Globus pallidus (tissue), 1 donor: ENCODE results near the gene JMJD4.

Experiments used
- DNase-seq: peaks from one replicate; pipeline ENCODE4 v3.0.0-alpha.2; 2015; ENCODE audit warnings: low spot score

Gene JMJD4

DNA sequence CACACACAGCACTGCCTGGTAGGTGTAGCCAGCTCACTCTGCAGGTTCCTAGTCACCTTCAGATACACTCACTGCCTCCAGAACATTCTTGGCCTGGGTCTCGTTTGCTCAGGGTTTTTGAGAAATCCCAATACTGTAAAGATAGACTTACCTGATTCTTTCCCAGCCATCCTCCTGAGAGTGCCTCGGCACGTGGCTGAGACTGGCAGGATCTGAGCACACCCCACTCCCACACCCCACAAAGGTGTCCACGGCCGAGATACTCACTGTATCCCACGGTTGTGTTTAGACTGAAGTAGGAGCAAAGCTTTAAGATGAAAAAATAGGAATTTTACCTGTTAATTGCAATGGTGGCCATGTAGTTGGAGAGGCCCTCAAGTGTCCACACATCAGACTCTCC lies 33.5 kb upstream of the JMJD4 start:
- DNase-seq = no peak

DNA sequence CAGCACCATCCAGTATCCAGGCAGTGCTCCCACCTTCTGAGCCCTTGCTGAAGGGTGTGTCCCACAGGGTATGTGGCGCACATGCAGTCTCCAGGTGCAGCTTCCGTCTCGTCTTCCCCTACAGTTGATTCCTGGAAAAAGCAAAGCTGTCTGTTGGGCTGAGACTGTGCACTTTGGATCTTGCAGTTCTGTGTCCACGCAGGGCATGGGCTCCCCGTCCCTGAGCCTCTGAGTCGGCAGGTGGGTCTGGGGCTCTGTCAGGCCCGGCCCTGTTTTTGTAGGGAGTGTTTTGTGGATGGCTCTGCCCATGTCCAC lies 33.0 kb upstream of the JMJD4 start:
- no peak for DNase-seq

DNA sequence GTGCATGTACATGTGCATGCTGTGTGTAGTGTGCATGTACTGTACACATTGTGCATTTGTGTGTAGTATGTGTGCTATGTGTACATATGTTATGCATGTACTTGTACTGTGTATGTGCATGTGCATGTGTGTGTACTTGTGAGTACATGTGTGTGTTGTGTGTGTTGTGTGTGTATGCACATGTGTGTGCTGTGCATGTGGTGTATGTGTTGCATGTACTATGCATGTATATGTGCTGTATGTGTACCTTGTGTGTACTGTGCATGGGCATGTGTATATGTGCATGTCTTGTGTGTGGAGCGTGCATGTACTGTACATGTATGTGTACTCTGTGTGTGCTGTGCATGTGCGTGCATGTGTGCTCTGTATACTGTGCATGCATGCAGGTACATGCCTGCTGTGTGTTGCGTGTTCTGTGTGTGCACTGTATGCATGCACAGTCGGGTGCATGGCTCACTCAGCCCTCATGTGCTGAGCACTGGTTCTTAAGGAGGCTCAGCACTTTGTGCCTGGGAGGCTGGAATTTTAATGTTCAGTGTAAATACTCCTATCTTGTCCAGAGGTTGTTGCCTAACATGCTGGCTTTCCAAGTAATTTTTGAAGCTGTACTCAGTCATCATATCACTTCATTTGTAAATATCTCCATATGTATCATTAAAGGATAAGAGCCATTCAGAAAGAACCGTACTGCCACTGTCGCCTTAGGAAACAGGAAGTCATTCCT lies 32.5 kb upstream of the JMJD4 start:
- no peak for DNase-seq

DNA sequence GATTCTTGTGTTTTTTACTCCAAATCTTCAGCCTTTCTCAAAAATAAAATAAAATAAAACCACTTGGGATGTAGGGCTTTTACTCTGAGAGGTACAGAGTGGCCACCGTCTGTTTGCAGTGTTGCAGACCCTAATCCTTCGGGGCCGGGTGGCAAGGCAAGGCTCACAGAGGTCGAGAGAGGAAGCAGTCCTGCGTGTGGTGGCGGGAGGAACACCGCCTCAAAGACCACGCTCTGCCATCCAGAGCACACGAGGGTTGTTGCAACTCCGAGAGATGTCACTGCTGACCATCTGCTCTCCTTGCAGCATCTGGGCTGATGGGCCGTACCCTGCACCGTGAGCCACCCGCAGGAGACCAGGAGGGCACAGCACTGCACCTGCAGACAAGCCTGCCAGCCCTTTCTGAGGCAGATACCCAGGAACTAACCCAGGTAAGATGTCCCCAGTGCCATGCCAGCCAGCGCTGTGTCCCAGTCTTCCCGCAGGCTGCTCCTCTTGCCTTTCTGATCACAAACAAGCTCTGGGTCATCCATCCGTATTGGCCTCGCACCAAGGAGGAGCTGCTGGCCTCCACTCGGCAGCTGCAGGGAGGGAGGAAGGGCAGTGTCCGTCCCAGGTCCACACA lies 31.7 kb upstream of the JMJD4 start:
- no peak for DNase-seq

- DNase-seq = no peak
Measured at GRCh38 chr1:227766015-227766634, 31.0 kb upstream of the JMJD4 start.

DNA sequence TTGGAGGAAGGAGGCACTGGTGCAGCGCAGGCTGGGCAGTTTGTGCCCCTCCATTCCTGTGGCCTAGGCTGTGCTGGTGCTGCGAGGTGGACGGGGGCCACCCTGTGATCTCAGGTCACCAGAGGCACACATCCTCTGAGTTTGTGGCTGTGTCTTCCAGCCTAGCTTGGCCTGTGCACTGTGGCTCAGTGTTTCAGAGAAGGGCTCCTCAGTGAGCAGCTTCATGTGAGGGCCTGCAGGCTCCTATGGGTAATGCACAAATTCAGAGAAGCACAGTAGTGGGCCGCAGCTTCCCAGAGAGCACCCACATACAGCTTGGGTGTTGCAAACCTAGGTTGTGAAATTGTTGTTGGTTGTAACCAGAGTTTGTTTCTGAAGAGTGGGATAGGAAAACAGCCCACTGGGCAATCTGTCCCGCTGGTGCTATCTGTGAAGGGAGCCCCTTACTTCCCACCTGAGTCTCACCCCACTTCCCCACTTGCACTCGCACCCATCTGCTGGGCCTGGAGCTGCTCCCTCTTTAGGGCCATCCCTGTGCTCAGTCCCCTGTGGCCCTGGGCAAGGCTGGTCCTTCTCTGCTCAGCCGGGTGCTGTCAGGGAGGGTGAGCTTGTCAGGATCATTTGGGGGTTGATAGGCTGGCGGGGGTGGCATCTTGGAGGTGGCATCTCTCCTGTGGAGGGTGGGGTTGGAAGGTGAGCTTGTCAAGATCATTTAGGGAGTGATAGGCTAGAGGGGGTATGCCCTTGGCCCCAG lies 30.3 kb upstream of the JMJD4 start:
- DNase-seq = no peak

- no peak for DNase-seq
Measured at GRCh38 chr1:227764019-227764391, 28.9 kb upstream of the JMJD4 start.

DNA sequence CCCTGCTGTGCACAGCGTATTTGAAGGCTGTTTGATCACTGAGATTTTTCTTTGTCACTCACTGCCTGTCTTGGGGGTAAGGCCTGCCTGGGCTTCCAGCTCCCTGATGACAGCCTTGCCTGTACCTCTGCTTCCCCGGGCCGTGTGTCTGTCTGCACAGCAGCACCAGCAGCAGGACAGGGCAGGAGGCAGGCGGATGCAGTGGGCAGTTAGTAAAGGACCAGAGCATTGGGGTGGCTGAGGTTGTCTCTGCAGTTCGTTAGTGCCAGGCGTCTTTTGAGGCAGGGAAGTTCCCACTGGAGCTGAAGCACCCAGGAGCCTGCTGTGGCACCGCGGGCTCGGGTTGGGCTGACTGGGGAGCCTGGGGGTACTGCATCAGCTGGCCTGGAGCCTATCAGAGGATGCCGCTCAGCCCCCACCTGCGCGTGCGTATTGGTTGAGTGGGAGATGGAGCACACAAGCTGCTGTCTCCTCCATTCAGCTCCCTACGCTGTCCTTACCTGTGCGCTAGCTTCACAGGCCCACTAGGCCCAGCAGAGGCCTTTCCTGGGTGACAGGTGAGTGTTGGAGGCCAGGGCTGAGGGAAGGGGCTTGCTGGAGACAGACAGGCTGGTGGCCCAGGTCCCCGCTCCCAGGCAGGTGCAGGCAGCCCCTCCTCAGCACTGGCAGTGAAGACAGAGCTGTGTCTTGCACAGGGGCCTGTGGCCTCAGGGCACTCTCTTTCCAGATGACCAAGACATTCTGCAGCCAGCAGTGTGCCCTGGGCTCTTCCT lies 28.3 kb upstream of the JMJD4 start:
- DNase-seq = no peak

DNA sequence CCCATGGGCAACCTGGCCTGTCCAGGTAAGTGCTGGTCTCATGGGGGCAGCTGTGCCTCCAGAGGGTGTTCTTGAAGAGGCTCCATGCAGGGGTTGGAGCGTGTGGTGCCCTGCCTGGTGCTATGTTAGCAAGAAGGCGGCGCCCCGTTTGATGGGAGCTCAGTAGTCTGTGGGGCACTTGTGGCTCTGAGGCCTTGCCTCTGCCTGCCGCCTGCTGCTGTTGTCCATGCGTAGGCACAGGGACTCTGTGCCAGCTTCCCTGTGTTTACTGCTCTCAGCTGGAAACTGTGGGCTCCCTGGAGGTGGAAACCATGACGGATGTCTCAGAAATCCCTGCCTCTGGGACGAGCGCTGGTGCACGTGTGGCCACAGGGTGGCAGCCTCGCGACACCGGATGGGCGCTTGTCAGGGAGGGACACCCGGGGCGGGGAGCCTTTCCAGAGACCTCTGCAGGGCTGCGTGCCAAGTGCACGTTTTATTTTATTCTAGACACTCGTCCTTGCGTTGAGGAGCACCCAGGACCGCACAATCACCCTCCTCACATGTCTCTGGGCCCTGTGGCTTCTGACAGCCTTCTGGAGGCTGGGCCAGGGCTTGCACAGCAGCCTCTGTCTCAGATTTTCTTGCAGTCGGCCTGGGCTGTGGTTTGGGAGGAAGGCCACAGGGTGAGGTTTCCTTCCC lies 27.3 kb upstream of the JMJD4 start:
- peak; percentile 58 for DNase-seq

GRCh38 chr1:227761621-227762230 lies 26.6 kb upstream of the JMJD4 start:
- no peak for DNase-seq

- DNase-seq = no peak
Measured at GRCh38 chr1:227760377-227760776, 25.3 kb upstream of the JMJD4 start.

DNA sequence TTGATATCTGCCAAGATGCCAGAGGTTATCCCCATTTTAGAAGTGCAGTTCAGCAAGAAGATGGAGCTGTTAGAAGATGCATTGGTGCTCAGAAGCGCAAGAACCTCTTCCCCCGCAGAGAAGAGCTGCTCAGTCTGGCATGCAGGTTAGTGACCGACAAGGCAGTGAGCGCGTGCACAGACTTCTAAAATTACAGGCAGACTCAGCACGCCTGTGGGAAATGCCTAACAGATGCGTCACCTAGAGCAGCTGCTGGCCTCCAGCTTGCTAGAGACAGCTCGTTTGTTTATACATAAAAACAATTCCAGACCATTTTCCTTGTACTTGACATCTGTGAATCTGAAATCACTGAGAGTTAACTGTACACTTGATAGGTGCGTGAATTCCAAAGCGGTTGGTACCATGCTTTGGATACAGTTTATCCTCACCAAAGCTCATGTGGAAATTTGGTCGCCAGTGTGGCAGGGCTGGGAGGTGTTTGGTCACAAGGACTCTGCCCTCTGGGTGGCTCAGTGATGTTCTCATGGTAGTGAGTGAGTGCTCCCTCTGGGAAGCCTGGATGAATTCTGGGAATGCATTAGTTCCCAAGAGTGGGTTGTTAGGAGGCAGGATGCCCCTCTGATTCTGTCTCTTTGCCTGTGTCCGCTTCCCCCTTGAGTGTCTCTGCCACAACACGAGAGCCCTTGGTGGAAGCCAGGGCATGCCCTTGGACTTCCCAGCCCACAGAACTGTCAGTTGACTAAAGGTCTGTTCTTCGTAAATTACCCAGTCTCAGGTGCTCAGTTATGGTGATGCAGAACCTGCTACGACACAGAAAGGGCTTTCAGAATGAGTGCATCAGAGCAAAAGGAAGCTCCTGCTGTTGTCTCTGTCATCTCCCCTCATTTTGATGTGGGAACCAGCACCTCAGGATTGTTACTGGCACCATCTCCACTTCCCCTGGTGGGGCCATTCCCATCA lies 24.5 kb upstream of the JMJD4 start:
- DNase-seq = no peak

DNA sequence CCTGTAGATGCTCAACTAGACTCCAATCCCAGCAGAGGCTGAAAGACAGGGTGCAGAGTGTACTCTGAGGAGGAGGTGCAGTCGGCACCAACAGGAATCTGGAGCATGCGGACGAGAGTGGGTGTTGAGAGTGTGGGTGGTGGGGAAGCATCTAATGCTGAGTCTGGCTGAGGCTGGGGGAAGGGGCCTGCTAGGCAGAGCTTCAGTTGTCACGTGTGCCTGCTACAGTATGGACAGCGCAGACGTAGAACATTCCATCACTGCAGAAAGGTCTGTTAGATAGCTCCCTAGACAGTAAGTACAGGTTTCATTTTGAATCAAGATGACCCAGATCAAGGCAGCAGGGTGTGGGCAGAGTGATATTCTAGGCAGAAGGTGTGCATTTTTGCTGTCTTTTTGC lies 23.3 kb upstream of the JMJD4 start:
- no peak for DNase-seq

GRCh38 chr1:227757781-227758180 lies 22.7 kb upstream of the JMJD4 start:
- DNase-seq = no peak

DNA sequence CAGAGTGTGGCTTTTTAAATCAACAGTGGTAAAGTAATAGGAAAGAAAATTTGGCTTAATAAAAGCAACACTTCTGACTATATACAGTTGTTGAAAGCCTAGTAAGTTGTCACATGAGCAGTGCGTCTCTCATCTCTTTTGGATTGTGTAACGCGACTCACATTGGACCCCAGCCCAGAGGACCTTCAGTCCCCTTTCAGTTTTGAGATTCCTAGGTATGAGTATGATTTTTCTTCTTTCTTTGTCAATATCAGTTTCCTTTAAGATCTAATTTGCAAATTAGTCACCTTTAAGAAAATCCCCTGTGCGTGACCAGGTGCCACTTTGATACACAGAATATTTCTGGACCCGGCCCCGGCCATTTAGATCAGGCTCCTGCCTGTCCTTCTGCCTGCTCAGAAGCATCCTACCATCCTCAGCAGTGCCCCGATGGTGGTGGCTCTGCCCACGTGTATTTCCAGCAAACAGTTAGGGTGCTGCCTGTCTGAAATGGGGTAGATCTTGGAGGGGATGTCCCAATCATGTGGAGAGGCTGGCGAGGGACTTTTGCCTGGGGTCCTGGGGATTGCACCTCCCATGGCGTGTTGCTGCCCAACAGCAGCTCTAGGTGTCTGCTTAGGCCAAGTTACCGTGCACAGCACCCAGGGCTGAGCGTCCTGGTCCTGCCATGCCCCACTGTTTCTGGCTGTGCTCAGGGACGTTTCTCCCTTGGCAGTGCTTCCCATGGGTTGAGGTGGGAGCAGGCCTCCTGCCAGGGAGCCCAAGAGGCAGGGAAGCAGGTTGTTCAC lies 21.3 kb upstream of the JMJD4 start:
- no peak for DNase-seq

- no peak for DNase-seq
Measured at GRCh38 chr1:227754958-227755357, 19.9 kb upstream of the JMJD4 start.

- DNase-seq = peak; percentile 75
Measured at GRCh38 chr1:227753999-227754711, 19.1 kb upstream of the JMJD4 start.

GRCh38 chr1:227749916-227750710 lies 15.0 kb upstream of the JMJD4 start:
- DNase-seq = no peak
